ENCODE data around the gene STK38. TPM values are rescaled to one million over a fixed set of nuclear protein-coding genes. Genes with fewer than 3 reads are reported as not detected.
A peak's percentile ranks its signal among the peaks of the same experiment; 100 is the strongest.
"Not testable (repeated sequence)": the region's sequence is repeated elsewhere in the genome, so short reads cannot be mapped to it uniquely, and the experiment has no call there.

The STK38 gene
- 10 to 100 TPM; 14.2 to 16.6 (median 16.1) TPM for total RNA-seq

- H3K9me3 Mint-ChIP-seq = no peaks in the 10 kb centered on the region
- peaks cover 5% of the 10 kb centered on the region for H3K36me3 Mint-ChIP-seq (ENCODE audit: insufficient read depth)
- peak; percentile 89 to 90 for ATAC-seq
- DNase-seq = peak; percentile 91
- peak within 1 kb of the TSS; percentile 99 for H3K4me3 Mint-ChIP-seq
- H3K27me3 Mint-ChIP-seq (ENCODE audit: low read depth) = no peaks in the 10 kb centered on the region
- H3K4me1 Mint-ChIP-seq (ENCODE audit: low read depth) = peaks cover 48% of the 10 kb centered on the region
These were observed at the start of gene STK38 for GRCh38 chr6:36546920-36547645. Gene STK38, minus strand, starts transcription at chr6:36547479. Its CDS starts 7,277 bp downstream, at chr6:36540202.

GRCh38 chr6:36596356-36596755 is 49.1 kb upstream of the STK38 start:
- ATAC-seq (no peak), DNase-seq (no peak)
- peaks cover 63% of the 10 kb centered on the region for H3K36me3 Mint-ChIP-seq (ENCODE audit: insufficient read depth)
- H3K27me3 Mint-ChIP-seq (ENCODE audit: low read depth) = no peaks in the 10 kb centered on the region
- peak overlapping the region; percentile 95 for H3K4me3 Mint-ChIP-seq
- peaks cover 47% of the 10 kb centered on the region for H3K4me1 Mint-ChIP-seq (ENCODE audit: low read depth)
- no peaks in the 10 kb centered on the region for H3K9me3 Mint-ChIP-seq

GRCh38 chr6:36594816-36595643 is 47.8 kb upstream of the STK38 start:
- Mint-ChIP-seq H3K27me3 (ENCODE audit: low read depth) (no peaks in the 10 kb centered on the region), H3K4me1 (ENCODE audit: low read depth) (peaks cover 38% of the 10 kb centered on the region), H3K4me3 (peak overlapping the region; percentile 95), H3K9me3 (no peaks in the 10 kb centered on the region), H3K36me3 (ENCODE audit: insufficient read depth) (peaks cover 51% of the 10 kb centered on the region)
- DNase-seq (no peak), ATAC-seq (no peak)

- peaks cover 30% of the 10 kb centered on the region for H3K4me1 Mint-ChIP-seq (ENCODE audit: low read depth)
- H3K9me3 Mint-ChIP-seq = no peaks in the 10 kb centered on the region
- DNase-seq = peak; percentile 92
- peaks cover 43% of the 10 kb centered on the region for H3K36me3 Mint-ChIP-seq (ENCODE audit: insufficient read depth)
- peak within 1 kb of the TSS; percentile 95 for H3K4me3 Mint-ChIP-seq
- ATAC-seq = peak; percentile 94 to 95
- no peaks in the 10 kb centered on the region for H3K27me3 Mint-ChIP-seq (ENCODE audit: low read depth)
These were observed 46.9 kb upstream of the STK38 start, which contains the start of gene SRSF3 for GRCh38 chr6:36594029-36594815. Gene SRSF3, plus strand, starts transcription at chr6:36594362. Its CDS starts 2,401 bp downstream, at chr6:36596763.

- peak; percentile 19 for DNase-seq
- Mint-ChIP-seq H3K4me3 (peak overlapping the region; percentile 95), H3K36me3 (ENCODE audit: insufficient read depth) (peaks cover 36% of the 10 kb centered on the region), H3K4me1 (ENCODE audit: low read depth) (peaks cover 24% of the 10 kb centered on the region), H3K27me3 (ENCODE audit: low read depth) (no peaks in the 10 kb centered on the region), H3K9me3 (no peaks in the 10 kb centered on the region)
- ATAC-seq = peak; percentile 34 to 35
These were observed 46.3 kb upstream of the STK38 start for GRCh38 chr6:36593569-36594028.

GRCh38 chr6:36592221-36592655 is 45.0 kb upstream of the STK38 start:
- ATAC-seq (no peak), DNase-seq (no peak)
- H3K36me3 Mint-ChIP-seq (ENCODE audit: insufficient read depth) = peaks cover 27% of the 10 kb centered on the region
- no peaks in the 10 kb centered on the region for H3K27me3 Mint-ChIP-seq (ENCODE audit: low read depth)
- no peaks in the 10 kb centered on the region for H3K9me3 Mint-ChIP-seq
- H3K4me3 Mint-ChIP-seq = peak overlapping the region; percentile 71
- H3K4me1 Mint-ChIP-seq (ENCODE audit: low read depth) = peaks cover 16% of the 10 kb centered on the region

- no peak for ATAC-seq
- H3K4me3 Mint-ChIP-seq = no peak overlapping the region
- H3K27me3 Mint-ChIP-seq (ENCODE audit: low read depth) = no peaks in the 10 kb centered on the region
- no peak for DNase-seq
- H3K36me3 Mint-ChIP-seq (ENCODE audit: insufficient read depth) = peaks cover 9% of the 10 kb centered on the region
- H3K9me3 Mint-ChIP-seq = no peaks in the 10 kb centered on the region
- peaks cover 14% of the 10 kb centered on the region for H3K4me1 Mint-ChIP-seq (ENCODE audit: low read depth)
These were observed 43.0 kb upstream of the STK38 start for GRCh38 chr6:36590237-36590636.

- H3K4me1 Mint-ChIP-seq (ENCODE audit: low read depth) = peaks cover 14% of the 10 kb centered on the region
- not testable (repeated sequence) for H3K27me3 Mint-ChIP-seq (ENCODE audit: low read depth); ATAC-seq; H3K36me3 Mint-ChIP-seq (ENCODE audit: insufficient read depth); H3K4me3 Mint-ChIP-seq; DNase-seq; H3K9me3 Mint-ChIP-seq
These were observed 41.7 kb upstream of the STK38 start for GRCh38 chr6:36589025-36589400.

GRCh38 chr6:36586606-36587005 is 39.3 kb upstream of the STK38 start:
- ATAC-seq (no peak), DNase-seq (no peak)
- H3K27me3 Mint-ChIP-seq (ENCODE audit: low read depth) = no peaks in the 10 kb centered on the region
- H3K36me3 Mint-ChIP-seq (ENCODE audit: insufficient read depth) = no peaks in the 10 kb centered on the region
- no peak overlapping the region for H3K4me3 Mint-ChIP-seq
- peaks cover 2% of the 10 kb centered on the region for H3K4me1 Mint-ChIP-seq (ENCODE audit: low read depth)
- H3K9me3 Mint-ChIP-seq = no peaks in the 10 kb centered on the region

- ATAC-seq (no peak), DNase-seq (no peak)
- no peaks in the 10 kb centered on the region for H3K27me3 Mint-ChIP-seq (ENCODE audit: low read depth)
- no peak overlapping the region for H3K4me3 Mint-ChIP-seq
- H3K9me3 Mint-ChIP-seq = no peaks in the 10 kb centered on the region
- peaks cover 2% of the 10 kb centered on the region for H3K4me1 Mint-ChIP-seq (ENCODE audit: low read depth)
- no peaks in the 10 kb centered on the region for H3K36me3 Mint-ChIP-seq (ENCODE audit: insufficient read depth)
These were observed 34.4 kb upstream of the STK38 start for GRCh38 chr6:36581716-36582115.

- Mint-ChIP-seq H3K4me1 (ENCODE audit: low read depth) (peaks cover 2% of the 10 kb centered on the region), H3K9me3 (no peaks in the 10 kb centered on the region), H3K4me3 (no peak overlapping the region), H3K36me3 (ENCODE audit: insufficient read depth) (no peaks in the 10 kb centered on the region), H3K27me3 (ENCODE audit: low read depth) (no peaks in the 10 kb centered on the region)
- ATAC-seq = no peak
- DNase-seq = no peak
These were observed 32.9 kb upstream of the STK38 start for GRCh38 chr6:36580184-36580526.

GRCh38 chr6:36578431-36578830 is 31.2 kb upstream of the STK38 start:
- Mint-ChIP-seq H3K4me1 (ENCODE audit: low read depth) (peaks cover 2% of the 10 kb centered on the region), H3K36me3 (ENCODE audit: insufficient read depth) (no peaks in the 10 kb centered on the region), H3K9me3 (no peaks in the 10 kb centered on the region), H3K27me3 (ENCODE audit: low read depth) (no peaks in the 10 kb centered on the region), H3K4me3 (no peak overlapping the region)
- DNase-seq (no peak), ATAC-seq (no peak)

- no peak overlapping the region for H3K4me3 Mint-ChIP-seq
- H3K27me3 Mint-ChIP-seq (ENCODE audit: low read depth) = no peaks in the 10 kb centered on the region
- H3K4me1 Mint-ChIP-seq (ENCODE audit: low read depth) = peaks cover 2% of the 10 kb centered on the region
- no peaks in the 10 kb centered on the region for H3K9me3 Mint-ChIP-seq
- ATAC-seq (no peak), DNase-seq (no peak)
- H3K36me3 Mint-ChIP-seq (ENCODE audit: insufficient read depth) = no peaks in the 10 kb centered on the region
These were observed 30.8 kb upstream of the STK38 start for GRCh38 chr6:36578030-36578429.

- Mint-ChIP-seq H3K36me3 (ENCODE audit: insufficient read depth) (no peaks in the 10 kb centered on the region), H3K27me3 (ENCODE audit: low read depth) (no peaks in the 10 kb centered on the region), H3K4me3 (no peak overlapping the region), H3K9me3 (no peaks in the 10 kb centered on the region), H3K4me1 (ENCODE audit: low read depth) (peaks cover 2% of the 10 kb centered on the region)
- DNase-seq (no peak), ATAC-seq (no peak)
These were observed 30.0 kb upstream of the STK38 start for GRCh38 chr6:36577301-36577700.

All from activated T-cell treated with anti-CD3 and anti-CD28 coated beads, Interleukin-2, amount 50 U/mL, for 4 hours (primary cell).